Tibial nerve (tissue), 4 donors: ENCODE measurements around the gene KTI12. TPM values are rescaled to one million over a fixed set of nuclear protein-coding genes. Genes with fewer than 3 reads are reported as not detected.

Experiments used
- DNase-seq, 2 donors: peaks; one replicate each; pipeline ENCODE4 v3.0.0-alpha.2; 2019; ENCODE audit warnings: low spot score in 2 of 2
- H3K27ac ChIP-seq, 4 donors: fragments of 200-600 bp; sonication (generic) in 3 of 4; one replicate each; pipeline ENCODE4 v1.5.1; 2017 to 2019; ENCODE audit warnings: mild to moderate bottlenecking in 1 of 4
- H3K27me3 ChIP-seq, 2 donors: fragments of 200-600 bp; sonication (generic) in 1 of 2; one replicate each; pipeline versions ENCODE4 v1.5.1 to v1.6.0; 2017 to 2019
- H3K36me3 ChIP-seq, 3 donors: fragments of 200-600 bp; sonication (generic); one replicate each; pipeline ENCODE4 v1.5.1; 2018 to 2019
- H3K4me1 ChIP-seq, 4 donors: fragments of 200-600 bp; sonication (generic) in 3 of 4; one replicate each; pipeline ENCODE4 v1.5.1; 2017 to 2019
- H3K4me3 ChIP-seq, 4 donors: fragments of 200-600 bp; sonication (generic) in 3 of 4; one replicate each; pipeline ENCODE4 v1.5.1; 2017 to 2019; ENCODE audit warnings: mild to moderate bottlenecking in 1 of 4, moderate library complexity in 1 of 4
- H3K9me3 ChIP-seq, 4 donors: fragments of 200-600 bp; sonication (generic) in 3 of 4; one replicate each; pipeline ENCODE4 v1.5.1; 2017 to 2019
- CTCF ChIP-seq, 5 experiments: fragments of 200-600 bp in 3 of 5; fragments of 450-650 bp in 2 of 5; sonication (generic) in 3 of 5; IDR thresholded peaks; one replicate each; pipeline ENCODE4 v1.5.1; 2016 to 2019; ENCODE audit warnings: antibody characterized with exemption in 5 of 5, mild to moderate bottlenecking in 3 of 5, moderate library complexity in 2 of 5
- EP300 ChIP-seq, 2 donors: sonication (generic); formaldehyde crosslinking; IDR thresholded peaks; one replicate each; pipeline ENCODE4 v1.6.1; 2017; ENCODE audit warnings: antibody characterized with exemption in 2 of 2, mild to moderate bottlenecking in 1 of 2
- POLR2A ChIP-seq, 2 donors: fragments of 450-650 bp; IDR thresholded peaks; one replicate each; pipeline ENCODE4 v1.6.1; 2017; ENCODE audit warnings: antibody characterized with exemption in 2 of 2, mild to moderate bottlenecking in 2 of 2, moderate library complexity in 2 of 2
- WGBS, 2 donors: methylation state at CpG; one replicate each; pipeline ENCODE4 v1.1.5; 2018; 5-methylcytosine and 5-hydroxymethylcytosine counted together
- total RNA-seq, 4 donors: library from RNA; depleted of rRNA; stranded (reverse); fragments of >200 nt; gene quantifications; one replicate each; pipeline ENCODE4 v1.1.0, GENCODE V29; 2016

KTI12 gene
- total RNA-seq, 4 donors from 2014 or later = 9.4 to 21.4 (median 10.7) TPM

DNA sequence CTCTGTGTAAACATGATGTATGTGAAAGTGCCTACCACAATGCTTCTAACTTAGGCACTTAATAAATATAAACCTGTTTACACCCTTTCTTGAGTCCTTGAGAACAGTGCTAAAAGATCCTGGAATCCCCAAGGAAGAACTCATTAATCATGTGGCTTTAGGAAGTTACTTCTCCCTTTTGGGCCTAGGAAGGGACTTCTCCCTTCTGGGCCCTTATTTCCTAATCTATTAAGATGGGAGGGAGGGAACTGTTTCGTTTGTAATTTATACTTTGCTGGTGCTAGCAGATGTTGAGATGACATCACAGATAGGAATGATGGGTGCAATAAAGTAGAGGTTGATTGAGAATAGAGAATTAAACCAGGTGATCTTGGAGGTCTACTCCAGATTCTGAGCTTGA lies 23.6 kb upstream of the KTI12 start:
- H3K4me1 ChIP-seq = peaks cover 0 to 57% (median 32%) of the 10 kb centered on the region in 4 donors
- TF ChIP-seq POLR2A (IDR thresholded peaks at IDR 0.05) (no peak), CTCF (IDR thresholded peaks at IDR 0.05) (no peak), EP300 (IDR thresholded peaks at IDR 0.05) (no peak)
- 4 to 10% methylated on average over 1 of the region's 1 CpG for WGBS, 2 donors
- H3K9me3 ChIP-seq = no peaks in the 10 kb centered on the region
- H3K27me3 ChIP-seq = no peaks in the 10 kb centered on the region
- DNase-seq = no peak
- H3K4me3 ChIP-seq = peak overlapping the region; percentile 70 to 93 (median 82)
- H3K27ac ChIP-seq = peak overlapping the region in 3 of 4 donors; percentile 91 to 98 (median 94)
- peaks cover 0 to 29% (median 12%) of the 10 kb centered on the region in 3 donors for H3K36me3 ChIP-seq

DNA sequence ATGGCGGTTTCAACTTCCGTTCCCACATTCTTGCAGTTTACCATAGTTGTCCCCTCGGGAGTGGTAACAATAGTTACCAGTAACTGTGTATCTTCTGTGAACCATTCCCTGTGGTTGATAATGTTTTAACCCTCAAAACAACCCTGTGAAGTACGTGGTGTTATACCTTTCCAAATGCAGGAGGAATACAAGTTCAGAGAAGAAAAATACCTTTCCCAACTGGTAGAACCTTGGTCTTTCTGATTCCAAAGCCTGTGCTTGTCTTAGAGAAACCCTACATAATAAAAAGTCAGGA lies 23.3 kb upstream of the KTI12 start:
- H3K4me1 ChIP-seq = peaks cover 0 to 57% (median 32%) of the 10 kb centered on the region in 4 donors
- TF ChIP-seq POLR2A (IDR thresholded peaks at IDR 0.05) (no peak), EP300 (IDR thresholded peaks at IDR 0.05) (no peak), CTCF (IDR thresholded peaks at IDR 0.05) (no peak)
- peaks cover 0 to 29% (median 12%) of the 10 kb centered on the region in 3 donors for H3K36me3 ChIP-seq
- H3K4me3 ChIP-seq = peak overlapping the region; percentile 70 to 93 (median 82)
- WGBS, 2 donors = 0% methylated on average over 4 of the region's 4 CpGs
- H3K9me3 ChIP-seq = no peaks in the 10 kb centered on the region
- no peaks in the 10 kb centered on the region for H3K27me3 ChIP-seq
- H3K27ac ChIP-seq = peak overlapping the region in 3 of 4 donors; percentile 91 to 98 (median 94)
- no peak for DNase-seq

DNA sequence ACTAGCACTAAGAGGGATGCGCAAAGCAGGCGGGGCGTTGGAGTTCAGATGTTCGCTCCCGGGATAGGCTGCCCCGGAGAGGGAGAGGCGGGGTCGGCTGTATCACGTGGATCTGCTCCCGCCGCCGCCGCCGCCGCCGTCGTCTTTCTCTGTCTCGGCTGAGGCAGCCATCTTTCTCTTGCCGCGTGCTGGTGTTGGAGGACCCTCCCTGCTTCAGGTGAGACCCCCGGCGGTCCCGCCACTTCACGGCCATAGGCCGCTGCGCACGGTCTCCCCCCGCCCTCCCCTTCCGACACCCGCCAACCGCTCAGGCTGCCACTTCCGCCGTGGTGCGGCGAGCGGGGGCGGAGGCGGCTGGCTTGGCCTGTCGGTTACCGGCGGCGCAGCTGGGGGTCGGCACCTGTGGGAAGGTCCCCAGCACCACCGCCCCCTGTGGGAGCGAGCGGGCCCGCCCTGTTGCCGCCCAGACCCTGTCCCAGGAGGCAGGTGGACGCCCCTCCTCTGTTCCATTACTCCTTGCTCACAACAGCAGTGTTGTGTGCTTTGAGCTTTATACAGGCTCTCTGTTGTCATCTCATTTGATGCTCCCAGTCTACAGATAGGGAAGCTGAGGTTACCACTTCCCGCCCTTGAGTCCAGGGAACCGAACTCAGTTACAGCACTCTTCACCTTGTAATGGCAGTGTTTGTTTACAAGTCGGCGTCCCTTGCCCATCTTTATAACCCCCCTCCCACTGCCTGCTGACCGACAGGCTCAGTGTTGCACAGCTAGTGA lies 22.7 kb upstream of the KTI12 start, which contains the start of gene BTF3L4:
Gene BTF3L4 (plus strand): TSS at position 133 of the 774 bp plus-strand sequence. CDS start 3,553 bp downstream, outside the sequence.
- no peaks in the 10 kb centered on the region for H3K27me3 ChIP-seq
- no peaks in the 10 kb centered on the region for H3K9me3 ChIP-seq
- peak; percentile 92 to 93 for DNase-seq
- peak within 1 kb of the TSS; percentile 70 to 93 (median 82) for H3K4me3 ChIP-seq
- peaks cover 0 to 28% (median 12%) of the 10 kb centered on the region in 3 donors for H3K36me3 ChIP-seq
- TF ChIP-seq EP300 (IDR thresholded peaks at IDR 0.05) (peak; percentile 52 to 90), CTCF (IDR thresholded peaks at IDR 0.05) (peak in 1 of 5 experiments; percentile 20), POLR2A (IDR thresholded peaks at IDR 0.05) (peak; percentile 59 to 86)
- H3K4me1 ChIP-seq = peaks cover 0 to 57% (median 32%) of the 10 kb centered on the region in 4 donors
- WGBS, 2 donors = 0% methylated on average over 16 to 44 of the region's 54 CpGs
- peak within 1 kb of the TSS; percentile 88 to 98 (median 92) for H3K27ac ChIP-seq

- DNase-seq = no peak
- Histone ChIP-seq H3K4me1 (peaks cover 0 to 57% (median 32%) of the 10 kb centered on the region in 4 donors), H3K4me3 (peak overlapping the region; percentile 70 to 93 (median 82)), H3K9me3 (no peaks in the 10 kb centered on the region), H3K27ac (peak overlapping the region; percentile 88 to 98 (median 92)), H3K36me3 (peaks cover 0 to 28% (median 10%) of the 10 kb centered on the region in 3 donors), H3K27me3 (no peaks in the 10 kb centered on the region)
- TF ChIP-seq EP300 (IDR thresholded peaks at IDR 0.05) (no peak), POLR2A (IDR thresholded peaks at IDR 0.05) (no peak), CTCF (IDR thresholded peaks at IDR 0.05) (no peak)
- WGBS, 2 donors = 0 to 1% methylated on average over 12 of the region's 12 CpGs
These were observed 22.2 kb upstream of the KTI12 start for GRCh38 chr1:52055866-52056162.
